Epithelial cell of esophagus (primary cell): ENCODE measurements around the gene DNASE1L1.

Experiments
- DNase-seq: peaks from one replicate; pipeline ENCODE4 v3.0.0; 2010; ENCODE audit warnings: low read depth
- H3K4me3 ChIP-seq: 2 replicates; pipeline ENCODE4 v1.5.1; 2011; ENCODE audit warnings: mild to moderate bottlenecking, low read length, control low read depth
- CTCF ChIP-seq: IDR thresholded peaks from 2 replicates; pipeline ENCODE4 v1.5.1; 2011; ENCODE audit warnings: low read depth, mild to moderate bottlenecking, low read length, control low read depth, inconsistent platforms; ENCODE audit not compliant: insufficient read depth; ENCODE audit errors: missing control alignments

The DNASE1L1 gene

GRCh38 chrX:154356596-154356995, 52.5 kb downstream of the DNASE1L1 start:
- TF ChIP-seq CTCF = no peak
- DNase-seq = no peak
- no peak overlapping the region for H3K4me3 ChIP-seq

- H3K4me3 ChIP-seq = no peak overlapping the region
- TF ChIP-seq CTCF = no peak
- no peak for DNase-seq
Measured at GRCh38 chrX:154355776-154356140, 53.3 kb downstream of the DNASE1L1 start.

- no peak overlapping the region for H3K4me3 ChIP-seq
- DNase-seq = no peak
- no peak for TF ChIP-seq CTCF
Measured at GRCh38 chrX:154355094-154355775, 53.8 kb downstream of the DNASE1L1 start.

- H3K4me3 ChIP-seq = no peak overlapping the region
- no peak for TF ChIP-seq CTCF
- no peak for DNase-seq
Measured at GRCh38 chrX:154354516-154354915, 54.5 kb downstream of the DNASE1L1 start.

- TF ChIP-seq CTCF = no peak
- no peak for DNase-seq
Measured at GRCh38 chrX:154354013-154354412, 55.0 kb downstream of the DNASE1L1 start.

GRCh38 chrX:154353172-154353843, 55.7 kb downstream of the DNASE1L1 start:
- TF ChIP-seq CTCF = no peak
- DNase-seq = no peak
- no peak overlapping the region for H3K4me3 ChIP-seq

More at GRCh38 chrX:154354013-154354412, 55.0 kb downstream of the DNASE1L1 start:
- H3K4me3 ChIP-seq = no peak overlapping the region

GRCh38 chrX:154352466-154352865, 56.6 kb downstream of the DNASE1L1 start:
- no peak overlapping the region for H3K4me3 ChIP-seq
- no peak for DNase-seq
- no peak for TF ChIP-seq CTCF
